Measurements from ENCODE around the gene KCNE2.
"Not testable (repeated sequence)": the region's sequence is repeated elsewhere in the genome, so short reads cannot be mapped to it uniquely, and the experiment has no call there.

- not testable (repeated sequence) for TF ChIP-seq CTCF (IDR thresholded peaks at IDR 0.05); EZH2 (IDR thresholded peaks at IDR 0.05; ENCODE audit: borderline replicate concordance, insufficient read depth, low read depth, low read length, poor library complexity, severe bottlenecking)
Observed at GRCh38 chr21:34383724-34384415, 20.1 kb downstream of the KCNE2 start.

All from B cell (primary cell).